Smooth muscle cell (in vitro differentiated cells): ENCODE measurements around the gene GBX1. TPM values are rescaled to one million over a fixed set of nuclear protein-coding genes. Genes with fewer than 3 reads are reported as not detected.

Experiments used
- DNase-seq: peaks from one replicate; lab custom pipeline; 2025; ENCODE audit not compliant: unreplicated experiment; lab: John Stamatoyannopoulos, UW
- H2AFZ ChIP-seq: fragments of 200-600 bp; sonication (generic); 2 replicates; pipeline ENCODE4 v1.6.0; 2016; ENCODE audit warnings: antibody characterized with exemption, low read depth, mild to moderate bottlenecking
- H3F3A ChIP-seq: fragments of 200-600 bp; sonication (generic); 2 replicates; pipeline ENCODE4 v1.6.0; 2017; ENCODE audit warnings: antibody characterized with exemption, low read depth
- H3K27ac ChIP-seq: fragments of 200-600 bp; sonication (generic); 2 replicates; pipeline ENCODE4 v1.5.1; 2016; ENCODE audit warnings: low read depth, mild to moderate bottlenecking
- H3K27me3 ChIP-seq: fragments of 200-600 bp; sonication (generic); 2 replicates; pipeline ENCODE4 v1.6.1; 2016; ENCODE audit warnings: low read depth, mild to moderate bottlenecking
- H3K36me3 ChIP-seq: fragments of 200-600 bp; sonication (generic); 2 replicates; pipeline ENCODE4 v1.5.1; 2016; ENCODE audit warnings: low read depth
- H3K4me1 ChIP-seq: fragments of 200-600 bp; sonication (generic); 2 replicates; pipeline ENCODE4 v1.5.1; 2016; ENCODE audit warnings: low read depth
- H3K4me2 ChIP-seq: fragments of 200-600 bp; sonication (generic); 2 replicates; pipeline ENCODE4 v1.6.0; 2016; ENCODE audit warnings: mild to moderate bottlenecking
- H3K4me3 ChIP-seq: fragments of 200-600 bp; sonication (generic); 2 replicates; pipeline ENCODE4 v1.5.1; 2016; ENCODE audit warnings: mild to moderate bottlenecking
- H3K79me2 ChIP-seq: fragments of 200-600 bp; sonication (generic); 2 replicates; pipeline ENCODE4 v1.6.0; 2016; ENCODE audit warnings: low read depth, mild to moderate bottlenecking
- H3K9ac ChIP-seq: fragments of 200-600 bp; sonication (generic); 2 replicates; pipeline ENCODE4 v1.6.0; 2016; ENCODE audit warnings: low read depth
- H3K9me3 ChIP-seq: fragments of 200-600 bp; sonication (generic); replicated peaks from 2 replicates; pipeline ENCODE4 v1.5.1; 2016; ENCODE audit warnings: low read depth
- H4K20me1 ChIP-seq: fragments of 200-600 bp; sonication (generic); 2 replicates; pipeline ENCODE4 v1.6.0; 2016; ENCODE audit warnings: low read depth
- CTCF ChIP-seq: fragments of 200-600 bp; sonication (generic); IDR thresholded peaks from 2 replicates; pipeline ENCODE4 v1.5.1; 2017; ENCODE audit warnings: borderline replicate concordance, mild to moderate bottlenecking, antibody characterized with exemption; ENCODE audit not compliant: insufficient read depth, poor library complexity, severe bottlenecking
- WGBS: methylation state at CpG from one replicate; pipeline ENCODE4 v1.1.7; 2016; ENCODE audit warnings: low lambda C conversion rate; 5-methylcytosine and 5-hydroxymethylcytosine counted together
- polyA plus RNA-seq: library from polyadenylated mRNA; unstranded; fragments of >200 nt; fragmentation: Nextera tagmentation; extraction: Ambion mirVana; gene quantifications from 2 replicates; pipeline ENCODE4 v1.2.1, GENCODE V29; 2016
- total RNA-seq: library from RNA; depleted of rRNA; stranded (reverse); fragments of >200 nt; gene quantifications from 2 replicates; pipeline ENCODE4 v1.2.3, GENCODE V29; 2014

Gene GBX1
- not detected in 2 replicates for total RNA-seq
- polyA plus RNA-seq: not detected in 2 replicates

GRCh38 chr7:151167197-151167961 lies at the start of gene GBX1:
Gene GBX1, minus strand, starts transcription at chr7:151167694. Its CDS starts 146 bp downstream, at chr7:151167548.
- WGBS: under 1% methylated on average over 45 of the region's 101 CpGs
- no peaks in the 10 kb centered on the region for H3K36me3 ChIP-seq
- TF ChIP-seq CTCF: no peak
- H3K79me2 ChIP-seq: no peaks in the 10 kb centered on the region
- peak within 1 kb of the TSS; percentile 88 for H3K4me2 ChIP-seq
- H4K20me1 ChIP-seq: no peaks in the 10 kb centered on the region
- no peak within 1 kb of the TSS for H3K27ac ChIP-seq
- no peak within 1 kb of the TSS for H2AFZ ChIP-seq
- no peak for DNase-seq
- H3K27me3 ChIP-seq: peaks cover 91% of the 10 kb centered on the region
- no peaks in the 10 kb centered on the region for H3F3A ChIP-seq
- no peak within 1 kb of the TSS for H3K9ac ChIP-seq
- peaks cover 6% of the 10 kb centered on the region for H3K4me1 ChIP-seq
- peak within 1 kb of the TSS; percentile 46 for H3K4me3 ChIP-seq
- H3K9me3 ChIP-seq: no peaks in the 10 kb centered on the region

GRCh38 chr7:151215396-151215795 lies 47.9 kb upstream of the GBX1 start:
- no peak overlapping the region for H2AFZ ChIP-seq
- H3K27ac ChIP-seq: no peak overlapping the region
- no peak overlapping the region for H3K9ac ChIP-seq
- H3K4me2 ChIP-seq: no peak overlapping the region
- WGBS: 97% methylated on average over 5 of the region's 5 CpGs
- no peaks in the 10 kb centered on the region for H3K79me2 ChIP-seq
- H3K27me3 ChIP-seq: no peaks in the 10 kb centered on the region
- H4K20me1 ChIP-seq: no peaks in the 10 kb centered on the region
- peaks cover 40% of the 10 kb centered on the region for H3K36me3 ChIP-seq
- no peaks in the 10 kb centered on the region for H3K9me3 ChIP-seq
- no peaks in the 10 kb centered on the region for H3K4me1 ChIP-seq
- no peak for DNase-seq
- H3F3A ChIP-seq: no peaks in the 10 kb centered on the region
- no peak overlapping the region for H3K4me3 ChIP-seq
- TF ChIP-seq CTCF: no peak

- H3F3A ChIP-seq: no peaks in the 10 kb centered on the region
- DNase-seq: no peak
- H3K4me3 ChIP-seq: no peak overlapping the region
- no peak for TF ChIP-seq CTCF
- no peak overlapping the region for H3K4me2 ChIP-seq
- H3K79me2 ChIP-seq: no peaks in the 10 kb centered on the region
- H2AFZ ChIP-seq: no peak overlapping the region
- no peaks in the 10 kb centered on the region for H3K4me1 ChIP-seq
- peaks cover 27% of the 10 kb centered on the region for H3K36me3 ChIP-seq
- no peaks in the 10 kb centered on the region for H4K20me1 ChIP-seq
- no peak overlapping the region for H3K9ac ChIP-seq
- no peak overlapping the region for H3K27ac ChIP-seq
- no peaks in the 10 kb centered on the region for H3K27me3 ChIP-seq
- H3K9me3 ChIP-seq: no peaks in the 10 kb centered on the region
- 97% methylated on average over 3 of the region's 3 CpGs for WGBS
Measured at GRCh38 chr7:151213826-151214225, 46.3 kb upstream of the GBX1 start.

GRCh38 chr7:151212626-151213025 lies 45.1 kb upstream of the GBX1 start:
- Histone ChIP-seq H3F3A (no peaks in the 10 kb centered on the region), H3K36me3 (peaks cover 27% of the 10 kb centered on the region), H3K9ac (no peak overlapping the region), H4K20me1 (no peaks in the 10 kb centered on the region), H3K4me3 (no peak overlapping the region), H3K79me2 (no peaks in the 10 kb centered on the region), H3K27me3 (no peaks in the 10 kb centered on the region), H3K4me2 (no peak overlapping the region), H3K9me3 (no peaks in the 10 kb centered on the region), H2AFZ (no peak overlapping the region), H3K4me1 (no peaks in the 10 kb centered on the region), H3K27ac (no peak overlapping the region)
- DNase-seq: no peak
- 87% methylated on average over 5 of the region's 5 CpGs for WGBS
- TF ChIP-seq CTCF: no peak
